Stimulated activated CD8-positive, alpha-beta memory T cell treated with anti-CD3 and anti-CD28 coated beads, Interleukin-15, amount 100 ng/mL, for 4 hours (primary cell): ENCODE measurements around the gene RGS6.
"Not testable (repeated sequence)": the region's sequence is repeated elsewhere in the genome, so short reads cannot be mapped to it uniquely, and the experiment has no call there.

Source experiments
- DNase-seq, 2 donors: peaks; one replicate each; pipeline ENCODE4 v3.0.0-alpha.2; 2020; ENCODE audit warnings: low read depth in 2 of 2

Gene RGS6

GRCh38 chr14:71932229-71932981, at the start of gene RGS6:
Gene RGS6, plus strand, starts transcription at chr14:71932429.
- DNase-seq: no peak

GRCh38 chr14:71883094-71883493, 49.1 kb upstream of the RGS6 start:
- DNase-seq: no peak

- no peak for DNase-seq
These were observed 46.9 kb upstream of the RGS6 start for GRCh38 chr14:71885301-71885700.

- DNase-seq: not testable (repeated sequence)
These were observed 44.4 kb upstream of the RGS6 start for GRCh38 chr14:71887802-71888201.

GRCh38 chr14:71890541-71890940, 41.7 kb upstream of the RGS6 start:
- DNase-seq: no peak

GRCh38 chr14:71891185-71891584, 41.0 kb upstream of the RGS6 start:
- DNase-seq: no peak

- DNase-seq: no peak
These were observed 40.3 kb upstream of the RGS6 start for GRCh38 chr14:71891970-71892369.

- no peak for DNase-seq
These were observed 27.2 kb upstream of the RGS6 start for GRCh38 chr14:71905031-71905430.

- DNase-seq: no peak
These were observed 26.4 kb upstream of the RGS6 start for GRCh38 chr14:71905860-71906259.

GRCh38 chr14:71907793-71908515, 24.3 kb upstream of the RGS6 start:
- DNase-seq: no peak

GRCh38 chr14:71911669-71912068, 20.6 kb upstream of the RGS6 start:
- DNase-seq: no peak

- no peak for DNase-seq
These were observed 18.9 kb upstream of the RGS6 start for GRCh38 chr14:71913342-71913741.

- DNase-seq: no peak
These were observed 13.3 kb upstream of the RGS6 start for GRCh38 chr14:71918955-71919354.

- DNase-seq: no peak
These were observed 8.7 kb upstream of the RGS6 start for GRCh38 chr14:71923513-71923912.

- DNase-seq: no peak
These were observed 569 bp upstream of the RGS6 start for GRCh38 chr14:71931492-71932228.

- DNase-seq: no peak
These were observed 865 bp downstream of the RGS6 start for GRCh38 chr14:71933001-71933587.

GRCh38 chr14:71938273-71938672, 6.0 kb downstream of the RGS6 start:
- DNase-seq: not testable (repeated sequence)

GRCh38 chr14:71939344-71939743, 7.1 kb downstream of the RGS6 start:
- DNase-seq: not testable (repeated sequence)

- DNase-seq: not testable (repeated sequence)
These were observed 8.3 kb downstream of the RGS6 start for GRCh38 chr14:71940500-71940899.

- not testable (repeated sequence) for DNase-seq
These were observed 9.4 kb downstream of the RGS6 start for GRCh38 chr14:71941616-71942015.

- DNase-seq: no peak
These were observed 10.9 kb downstream of the RGS6 start for GRCh38 chr14:71942904-71943694.

- no peak for DNase-seq
These were observed 11.4 kb downstream of the RGS6 start for GRCh38 chr14:71943695-71944018.
